PFSK-1 (cell line): Measurements from ENCODE around the gene LRMDA.

Source experiments
- POLR2AphosphoS5 ChIP-seq: IDR thresholded peaks from 2 replicates; pipeline ENCODE4 v1.6.1; 2012; ENCODE audit warnings: low read depth, mild to moderate bottlenecking, control low read depth, low read length, moderate library complexity
- TAF1 ChIP-seq: IDR thresholded peaks from 2 replicates; pipeline ENCODE4 v1.6.1; 2012; ENCODE audit warnings: low read length, control low read depth, borderline replicate concordance; ENCODE audit not compliant: insufficient read depth

DNA sequence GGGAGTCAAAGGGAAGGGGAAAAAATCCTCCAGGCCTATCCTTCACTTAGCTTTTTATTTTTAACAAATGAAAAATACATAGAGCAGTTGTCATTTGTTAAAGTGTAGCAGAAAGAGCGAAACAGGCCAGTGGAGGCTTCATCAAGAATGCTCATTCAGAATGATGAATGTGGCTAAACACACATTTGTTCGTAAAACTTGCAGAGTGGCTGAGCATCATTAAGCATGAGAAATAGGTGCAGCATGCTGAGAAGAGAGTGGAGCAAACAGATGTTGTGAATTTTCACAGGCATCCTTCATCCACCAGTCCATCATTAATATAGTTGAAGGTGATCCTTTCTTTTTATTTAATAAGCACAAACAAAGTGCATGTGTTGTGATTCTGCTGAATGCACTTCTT is 407.6 kb downstream of the LRMDA start:
- TF ChIP-seq POLR2AphosphoS5 (no peak), TAF1 (no peak)
